ENCODE measurements around the gene MRPS2. TPM values are rescaled to one million over a fixed set of nuclear protein-coding genes. Genes with fewer than 3 reads are reported as not detected.
A peak's percentile ranks its signal among the peaks of the same experiment; 100 is the strongest.

MRPS2 gene
- total RNA-seq, 1 donor from 2014 or later, result 66.4 TPM

DNA sequence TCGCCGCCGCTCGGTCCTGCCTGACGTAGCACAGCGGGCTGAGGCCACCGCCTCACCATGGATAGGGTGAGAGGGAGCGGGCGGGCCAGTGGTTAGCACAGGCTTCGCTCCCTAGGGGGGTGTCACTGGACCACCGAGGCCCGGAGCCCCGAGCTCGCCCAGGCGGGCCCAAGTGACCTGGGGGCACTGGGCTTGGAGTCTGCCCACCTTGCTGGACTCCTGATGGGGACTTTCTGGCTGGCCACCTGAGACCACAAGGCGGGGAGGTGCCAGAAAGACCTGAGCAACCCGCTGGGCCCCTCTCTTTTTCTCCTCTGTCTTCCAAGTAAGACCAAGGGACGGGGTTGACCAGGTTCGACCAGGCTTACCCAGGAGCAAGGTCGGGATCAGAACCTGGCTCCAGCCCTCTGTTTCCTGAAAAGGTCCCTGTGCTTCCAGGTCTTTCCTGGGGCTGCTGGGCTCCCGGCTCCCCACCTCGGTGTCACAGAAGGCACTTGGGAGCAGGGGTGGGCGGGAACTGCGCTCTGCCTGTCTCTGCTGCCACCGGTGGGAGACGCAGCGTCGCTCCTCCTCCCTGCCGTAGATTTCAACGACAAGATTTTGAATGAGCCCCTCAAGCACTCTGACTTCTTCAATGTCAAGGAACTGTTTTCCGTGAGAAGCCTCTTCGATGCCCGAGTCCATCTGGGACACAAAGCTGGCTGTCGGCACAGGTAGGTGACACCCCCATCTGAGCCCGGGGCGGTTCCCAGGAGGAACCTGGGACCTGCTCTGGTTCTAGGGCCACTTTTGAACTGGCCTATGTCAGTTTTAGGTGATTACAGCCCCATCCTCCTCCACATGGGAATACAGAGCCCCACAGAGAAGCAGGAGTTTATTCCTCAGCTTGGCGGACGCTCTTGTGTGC, 1.0 kb downstream of the MRPS2 start:
- intact Hi-C loops (cut with micrococcal nuclease), result loop anchor here (1.0 kb wide), 1 partner anchor 32 kb away; no protein-coding TSS in a partner anchor

DNA sequence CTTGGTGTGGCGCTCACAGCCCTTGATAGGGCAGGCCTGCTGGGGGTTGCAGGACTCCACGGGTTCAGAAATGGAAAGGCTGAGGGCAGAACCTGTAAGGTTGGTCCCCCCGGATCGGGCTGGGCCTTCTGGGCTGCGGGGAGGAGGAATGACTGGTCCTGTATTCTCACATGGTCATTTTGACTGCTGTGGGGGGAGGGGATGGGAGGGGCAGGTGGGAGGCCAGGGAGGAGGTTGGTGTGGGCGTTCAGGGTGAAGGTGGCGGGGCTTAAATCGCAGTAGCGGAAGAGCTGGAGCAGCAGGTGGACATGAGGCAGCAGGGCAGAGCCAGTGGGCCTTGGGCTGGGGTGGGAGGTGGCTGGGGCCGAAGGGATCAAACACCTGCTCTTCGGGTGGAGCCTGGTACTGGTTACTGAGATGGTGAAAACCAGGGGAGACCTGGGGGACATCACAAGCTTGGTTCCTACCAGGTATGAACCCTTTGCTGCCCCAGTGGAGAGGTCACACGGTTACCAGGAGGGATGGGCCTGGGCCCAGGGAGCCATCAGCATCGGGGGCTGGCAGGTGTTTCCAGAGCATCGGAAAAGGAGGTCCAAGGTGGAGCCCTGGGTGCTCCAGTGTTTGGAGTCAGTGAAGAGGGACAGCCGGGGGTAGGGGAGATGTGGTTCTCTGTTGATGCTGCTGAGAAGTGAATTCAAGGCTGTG, 1.8 kb downstream of the MRPS2 start:
- Mint-ChIP-seq H3K4me1 (peaks cover 7% of the 10 kb centered on the region), H3K9me3 (no peaks in the 10 kb centered on the region), H3K4me3 (peak overlapping the region; percentile 95), H3K27ac (no peak overlapping the region), H3K27me3 (peaks cover 8% of the 10 kb centered on the region), H3K36me3 (ENCODE audit: low read depth) (peaks cover 28% of the 10 kb centered on the region)
- DNase-seq, result no peak
- intact Hi-C loops (cut with micrococcal nuclease), result no loop called here

More for the DNA sequence above, 1.0 kb downstream of the MRPS2 start:
- Mint-ChIP-seq H3K36me3 (ENCODE audit: low read depth) (peaks cover 28% of the 10 kb centered on the region), H3K27me3 (peaks cover 8% of the 10 kb centered on the region), H3K27ac (peak overlapping the region; percentile 97), H3K4me1 (peaks cover 7% of the 10 kb centered on the region), H3K4me3 (peak overlapping the region; percentile 95), H3K9me3 (no peaks in the 10 kb centered on the region)
- no peak for DNase-seq

DNA sequence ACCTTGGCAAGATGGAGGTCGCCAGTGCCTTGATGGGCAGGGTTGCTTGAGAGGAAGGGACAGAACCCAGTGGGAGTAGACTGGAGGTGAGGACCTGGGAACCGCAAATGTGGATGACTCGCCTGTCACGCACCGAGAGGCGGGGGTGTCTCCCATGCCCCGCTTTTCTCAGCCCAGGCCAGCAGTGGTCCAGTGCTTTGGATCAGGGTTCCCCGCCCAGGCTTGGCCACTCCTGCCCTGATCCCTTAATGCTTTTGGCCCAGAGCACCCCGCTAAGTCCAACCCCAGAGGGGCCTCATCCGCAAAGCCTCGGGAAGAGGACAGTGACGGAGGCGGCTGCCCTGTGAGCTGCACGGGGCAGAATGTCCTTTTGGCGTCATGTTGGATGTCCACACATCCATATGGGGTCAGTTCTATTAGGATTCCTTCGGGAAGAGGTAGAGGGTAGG, 2.4 kb downstream of the MRPS2 start:
- DNase-seq, result no peak
- peaks cover 7% of the 10 kb centered on the region for H3K4me1 Mint-ChIP-seq
- H3K4me3 Mint-ChIP-seq, result peak overlapping the region; percentile 95
- intact Hi-C loops (cut with micrococcal nuclease), result no loop called here
- H3K36me3 Mint-ChIP-seq (ENCODE audit: low read depth), result peaks cover 28% of the 10 kb centered on the region
- no peak overlapping the region for H3K27ac Mint-ChIP-seq
- H3K27me3 Mint-ChIP-seq, result peaks cover 8% of the 10 kb centered on the region
- no peaks in the 10 kb centered on the region for H3K9me3 Mint-ChIP-seq

DNA sequence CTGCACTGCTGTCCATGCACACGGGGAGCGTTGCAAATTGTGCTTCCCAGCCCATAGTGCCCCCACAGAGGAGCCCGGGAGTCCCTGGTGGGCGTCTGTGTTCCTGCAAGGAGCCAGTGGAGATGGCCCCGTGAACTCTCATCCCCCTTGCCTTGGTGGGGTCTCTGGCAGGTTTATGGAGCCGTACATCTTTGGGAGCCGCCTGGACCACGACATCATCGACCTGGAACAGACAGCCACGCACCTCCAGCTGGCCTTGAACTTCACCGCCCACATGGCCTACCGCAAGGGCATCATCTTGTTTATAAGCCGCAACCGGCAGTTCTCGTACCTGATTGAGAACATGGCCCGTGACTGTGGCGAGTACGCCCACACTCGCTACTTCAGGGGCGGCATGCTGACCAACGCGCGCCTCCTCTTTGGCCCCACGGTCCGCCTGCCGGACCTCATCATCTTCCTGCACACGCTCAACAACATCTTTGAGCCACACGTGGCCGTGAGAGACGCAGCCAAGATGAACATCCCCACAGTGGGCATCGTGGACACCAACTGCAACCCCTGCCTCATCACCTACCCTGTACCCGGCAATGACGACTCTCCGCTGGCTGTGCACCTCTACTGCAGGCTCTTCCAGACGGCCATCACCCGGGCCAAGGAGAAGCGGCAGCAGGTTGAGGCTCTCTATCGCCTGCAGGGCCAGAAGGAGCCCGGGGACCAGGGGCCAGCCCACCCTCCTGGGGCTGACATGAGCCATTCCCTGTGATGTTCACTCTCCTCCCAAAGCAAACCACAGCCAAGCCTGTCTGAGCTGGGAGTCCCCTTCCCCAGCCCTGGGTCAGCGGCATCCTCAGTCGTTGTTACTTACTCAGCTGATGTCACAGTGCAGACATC, 3.1 kb downstream of the MRPS2 start:
- peaks cover 28% of the 10 kb centered on the region for H3K36me3 Mint-ChIP-seq (ENCODE audit: low read depth)
- H3K27me3 Mint-ChIP-seq, result peaks cover 3% of the 10 kb centered on the region
- no peaks in the 10 kb centered on the region for H3K9me3 Mint-ChIP-seq
- H3K27ac Mint-ChIP-seq, result no peak overlapping the region
- DNase-seq, result no peak
- peaks cover 7% of the 10 kb centered on the region for H3K4me1 Mint-ChIP-seq
- intact Hi-C loops (cut with micrococcal nuclease), result no loop called here
- peak overlapping the region; percentile 11 for H3K4me3 Mint-ChIP-seq

DNA sequence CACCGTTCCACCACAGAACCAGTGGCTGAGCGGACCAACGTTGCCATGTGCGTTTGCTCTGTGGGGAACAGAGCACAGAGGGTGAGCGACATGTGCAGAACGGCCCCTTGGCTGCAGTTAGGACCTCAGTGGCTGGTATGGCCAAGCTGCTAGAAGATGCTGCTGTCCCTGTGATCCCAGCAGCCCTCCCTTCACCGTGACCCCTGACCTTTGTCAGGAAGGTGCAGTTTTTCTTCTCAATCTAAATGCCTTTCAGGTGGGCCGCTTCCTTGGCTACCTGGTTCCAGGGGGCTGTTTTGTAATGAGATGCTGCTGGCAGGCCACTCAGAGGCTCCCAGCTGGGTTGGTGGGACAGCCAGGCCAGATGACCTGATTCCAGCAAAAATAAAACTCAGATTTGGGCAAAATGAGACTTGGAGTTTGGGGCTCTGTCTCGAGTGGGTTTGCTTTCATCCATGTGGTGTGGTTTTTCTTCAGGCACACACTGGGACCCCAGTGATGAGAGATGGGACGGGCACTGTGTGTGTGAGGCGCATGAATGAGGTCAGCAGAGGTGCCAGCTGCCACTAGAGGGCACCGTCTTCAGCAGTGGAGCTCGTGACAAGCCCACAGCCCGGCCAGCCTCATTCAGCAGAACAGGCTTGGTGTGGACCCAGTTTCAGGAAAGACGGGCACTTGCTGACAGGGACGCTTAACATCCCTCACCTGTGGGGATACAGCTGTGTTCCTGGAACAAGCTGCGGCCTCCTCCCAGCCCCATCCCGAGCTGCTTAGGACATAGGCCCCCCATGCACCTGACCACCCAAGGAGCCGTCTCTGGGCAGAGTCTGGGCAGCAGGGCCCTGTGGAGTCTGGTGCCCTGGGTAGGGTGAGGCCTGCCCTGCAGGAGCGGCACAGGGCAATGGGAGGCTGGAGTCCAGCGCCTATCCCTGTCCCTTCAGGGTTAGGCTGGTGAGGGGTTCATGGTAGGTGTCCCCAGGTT, 4.1 kb downstream of the MRPS2 start:
- H3K36me3 Mint-ChIP-seq (ENCODE audit: low read depth), result peaks cover 28% of the 10 kb centered on the region
- H3K4me3 Mint-ChIP-seq, result no peak overlapping the region
- intact Hi-C loops (cut with micrococcal nuclease), result no loop called here
- DNase-seq, result peak; percentile 86
- H3K4me1 Mint-ChIP-seq, result peaks cover 6% of the 10 kb centered on the region
- no peak overlapping the region for H3K27ac Mint-ChIP-seq
- H3K9me3 Mint-ChIP-seq, result peaks cover 4% of the 10 kb centered on the region
- peaks cover 6% of the 10 kb centered on the region for H3K27me3 Mint-ChIP-seq

DNA sequence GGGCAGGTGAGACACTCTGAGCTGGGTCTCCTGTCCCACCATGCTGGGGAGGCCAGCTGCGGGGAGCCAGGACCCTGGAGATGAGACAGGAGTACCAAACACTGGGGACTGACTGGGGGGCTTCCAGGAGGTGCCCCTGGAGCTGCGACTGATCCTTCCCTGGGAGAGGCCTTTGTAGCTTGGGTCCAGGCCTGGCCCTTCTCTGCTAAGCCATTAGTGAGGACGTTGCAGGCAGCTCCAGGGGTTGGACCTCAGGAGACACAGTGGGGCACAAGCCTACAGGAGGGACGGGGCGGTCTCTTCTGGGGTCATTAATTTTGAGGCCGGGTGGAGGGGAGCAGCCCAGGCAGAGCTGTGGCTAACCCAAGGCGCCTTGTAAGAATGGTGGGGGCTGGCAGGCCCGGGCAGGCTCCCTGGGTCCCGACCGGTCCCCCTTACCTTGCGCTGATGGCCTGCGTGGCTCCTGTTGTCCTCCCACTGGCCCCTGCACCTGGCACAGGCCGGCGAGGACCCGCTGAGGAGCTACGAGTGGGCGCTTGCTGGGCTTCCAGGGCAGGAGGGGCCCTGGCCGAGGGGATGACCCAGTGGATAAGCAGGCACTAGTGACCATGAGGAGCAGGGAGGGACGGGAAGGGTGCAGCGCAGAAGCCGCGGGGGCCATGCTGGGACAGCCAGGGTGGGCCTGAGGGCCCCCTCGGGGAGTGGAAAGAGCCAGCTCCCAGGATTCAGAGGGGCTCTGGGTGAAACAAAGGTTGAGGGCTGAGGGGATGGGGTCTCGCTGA, 5.1 kb downstream of the MRPS2 start:
- Mint-ChIP-seq H3K4me3 (no peak overlapping the region), H3K36me3 (ENCODE audit: low read depth) (peaks cover 26% of the 10 kb centered on the region), H3K27ac (no peak overlapping the region), H3K4me1 (peaks cover 5% of the 10 kb centered on the region), H3K9me3 (peaks cover 4% of the 10 kb centered on the region), H3K27me3 (peaks cover 6% of the 10 kb centered on the region)
- no peak for DNase-seq
- intact Hi-C loops (cut with micrococcal nuclease), result no loop called here

DNA sequence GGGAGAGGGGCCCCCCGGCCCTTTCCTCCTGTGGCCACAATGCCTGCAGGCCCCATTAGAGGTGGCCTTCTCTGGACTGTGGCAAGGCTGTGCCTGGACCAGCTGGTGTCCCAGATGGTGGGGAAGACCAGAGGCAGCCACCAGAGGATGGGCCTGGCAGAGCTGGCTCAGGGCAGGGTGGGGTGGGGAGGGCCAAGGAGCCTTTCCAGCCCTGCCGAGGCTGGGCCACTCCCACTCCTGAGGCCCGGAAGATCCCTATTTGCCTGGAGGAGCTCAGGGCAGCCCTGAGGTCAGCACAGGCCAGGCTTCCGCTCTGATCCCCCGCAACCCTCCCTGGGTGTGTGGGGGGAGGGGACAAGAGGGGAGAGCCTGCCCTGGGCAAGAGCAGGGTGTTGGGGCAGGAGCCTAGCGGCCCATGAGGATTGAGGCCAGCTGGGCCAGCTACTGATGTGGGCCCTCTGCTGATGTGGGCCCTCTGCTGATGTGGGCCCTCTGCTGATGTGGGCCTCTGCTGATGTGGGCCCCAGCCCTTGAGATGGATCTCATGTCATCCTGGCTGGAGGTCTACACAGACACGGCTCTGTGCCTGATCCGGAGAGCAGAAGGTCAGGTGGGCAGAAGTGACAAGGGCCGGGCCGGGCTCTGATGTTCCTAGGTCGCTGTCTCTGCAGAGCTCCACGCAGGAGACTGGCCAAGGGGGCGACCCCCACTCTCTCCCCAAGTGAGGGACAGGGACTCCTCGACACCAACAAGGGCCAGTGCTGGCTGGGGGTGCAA, 6.0 kb downstream of the MRPS2 start:
- no peak overlapping the region for H3K4me3 Mint-ChIP-seq

DNA sequence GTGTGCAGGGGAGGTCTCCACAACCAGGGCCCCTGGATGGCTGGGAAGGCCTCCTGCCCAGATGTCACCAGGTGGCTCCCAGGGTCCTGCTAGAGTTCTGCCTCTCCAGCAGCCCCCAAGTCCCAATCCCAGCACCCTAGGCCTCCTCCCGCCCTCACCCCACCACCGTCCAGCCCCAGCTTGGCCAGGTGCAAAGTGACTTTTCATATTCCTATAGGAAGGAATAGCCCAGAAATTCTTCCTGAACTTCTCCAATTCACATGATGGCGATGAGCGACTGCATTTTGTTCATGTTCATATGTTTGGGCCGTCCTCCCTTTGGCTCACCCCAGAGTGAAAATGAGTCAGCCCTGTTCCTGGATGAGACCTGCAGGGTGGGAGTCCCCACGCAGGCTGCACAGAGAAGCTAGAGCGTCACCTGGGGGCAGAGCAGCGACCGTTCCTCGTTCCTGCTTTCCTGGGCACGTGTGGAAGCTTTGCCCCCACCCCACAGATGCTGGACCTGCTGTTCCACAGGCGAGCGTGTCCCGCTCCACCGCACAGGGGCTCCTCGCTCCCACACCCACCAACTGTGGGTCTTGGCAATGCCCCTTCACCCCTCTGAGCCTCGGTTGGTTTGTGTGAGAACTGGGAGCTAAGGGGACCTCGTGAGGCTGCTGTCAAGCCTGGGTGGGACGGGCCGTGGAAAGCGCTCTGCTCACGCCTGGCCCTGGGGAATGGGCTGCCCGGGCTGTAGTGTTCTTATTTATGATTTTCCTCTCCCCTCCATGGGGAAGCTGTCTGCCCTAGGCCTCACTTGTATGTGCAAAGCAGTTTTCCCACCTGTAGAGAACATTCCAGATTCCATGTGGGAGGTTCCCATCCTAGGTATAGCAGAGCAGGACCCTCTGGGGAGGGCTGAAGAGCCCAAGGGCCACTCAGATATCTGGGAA, 6.9 kb downstream of the MRPS2 start:
- Mint-ChIP-seq H3K27ac (no peak overlapping the region), H3K27me3 (peaks cover 6% of the 10 kb centered on the region), H3K4me3 (no peak overlapping the region), H3K36me3 (ENCODE audit: low read depth) (peaks cover 21% of the 10 kb centered on the region), H3K9me3 (peaks cover 4% of the 10 kb centered on the region), H3K4me1 (peaks cover 8% of the 10 kb centered on the region)
- intact Hi-C loops (cut with micrococcal nuclease), result no loop called here
- DNase-seq, result no peak

More for the DNA sequence above, 6.0 kb downstream of the MRPS2 start:
- Mint-ChIP-seq H3K36me3 (ENCODE audit: low read depth) (peaks cover 26% of the 10 kb centered on the region), H3K27me3 (peaks cover 6% of the 10 kb centered on the region), H3K4me1 (peaks cover 10% of the 10 kb centered on the region), H3K27ac (no peak overlapping the region), H3K9me3 (peaks cover 4% of the 10 kb centered on the region)
- DNase-seq, result no peak
- intact Hi-C loops (cut with micrococcal nuclease), result no loop called here

DNA sequence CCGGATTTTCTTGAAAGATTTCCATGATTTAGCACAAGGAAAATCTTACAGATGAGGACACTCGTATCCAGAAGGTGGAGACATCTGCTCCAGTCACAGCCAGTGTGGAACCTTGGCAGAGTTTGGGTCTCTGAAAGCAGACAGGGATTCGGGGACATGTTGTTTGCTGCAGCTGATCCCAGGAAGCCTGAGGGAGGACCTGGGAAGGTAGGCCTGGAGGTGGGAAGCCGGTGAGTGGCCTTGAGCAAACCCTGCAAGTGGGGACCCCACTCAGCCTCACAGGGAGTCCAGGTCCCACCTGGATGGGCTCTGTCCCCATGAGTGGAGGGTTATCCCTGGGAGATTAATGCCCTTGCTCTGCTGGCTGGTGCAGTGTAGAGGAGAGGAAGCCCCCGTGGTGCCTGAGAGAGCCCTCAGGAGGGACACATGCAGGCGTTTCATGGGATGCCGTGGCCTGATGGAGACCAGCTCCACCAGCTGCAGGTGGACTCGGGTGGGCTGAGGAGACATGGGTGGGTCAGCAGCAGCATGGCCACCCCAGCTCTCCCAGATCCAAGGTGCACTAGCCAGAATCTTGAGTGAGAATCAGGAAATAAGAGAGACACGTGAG, 7.8 kb downstream of the MRPS2 start:
- DNase-seq, result no peak
- Mint-ChIP-seq H3K4me1 (peaks cover 8% of the 10 kb centered on the region), H3K36me3 (ENCODE audit: low read depth) (peaks cover 15% of the 10 kb centered on the region), H3K27me3 (peaks cover 6% of the 10 kb centered on the region), H3K9me3 (peaks cover 4% of the 10 kb centered on the region), H3K4me3 (no peak overlapping the region), H3K27ac (no peak overlapping the region)
- intact Hi-C loops (cut with micrococcal nuclease), result no loop called here

DNA sequence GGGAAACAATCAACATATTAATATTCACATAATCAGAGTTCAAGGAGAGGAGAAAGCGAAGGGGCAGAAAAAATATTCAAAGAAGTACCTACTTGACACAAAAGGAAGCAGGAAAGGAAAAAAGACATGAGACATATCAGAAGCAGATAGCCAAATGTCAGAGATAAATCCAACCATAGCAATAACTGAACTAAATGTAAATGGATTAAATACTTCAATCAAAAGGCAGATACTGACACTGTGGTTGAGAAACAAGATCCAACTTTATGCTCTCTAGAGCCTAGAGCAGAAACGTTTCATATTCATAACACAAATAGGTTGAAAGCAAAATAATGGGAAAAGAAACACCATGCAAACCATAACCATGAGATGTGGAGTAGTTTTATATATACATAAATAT, 9.0 kb downstream of the MRPS2 start:
- Mint-ChIP-seq H3K27me3 (peaks cover 6% of the 10 kb centered on the region), H3K27ac (no peak overlapping the region), H3K36me3 (ENCODE audit: low read depth) (peaks cover 8% of the 10 kb centered on the region), H3K4me3 (no peak overlapping the region), H3K4me1 (peaks cover 8% of the 10 kb centered on the region), H3K9me3 (peaks cover 4% of the 10 kb centered on the region)
- intact Hi-C loops (cut with micrococcal nuclease), result no loop called here
- no peak for DNase-seq

All from activated CD4-positive, alpha-beta T cell treated with anti-CD3 and anti-CD28 coated beads, Interleukin-2, amount 10 ng/mL, durations not matched to agents 24 days and 14 days (primary cell).